HCEC 1CT (cell line): ENCODE measurements around the gene TERT.
"Not testable (repeated sequence)": the region's sequence is repeated elsewhere in the genome, so short reads cannot be mapped to it uniquely, and the experiment has no call there.

ENCODE experiments used
- DNase-seq: peaks from one replicate; pipeline ENCODE4 v3.0.0-alpha.2; 2017

Gene TERT

DNA sequence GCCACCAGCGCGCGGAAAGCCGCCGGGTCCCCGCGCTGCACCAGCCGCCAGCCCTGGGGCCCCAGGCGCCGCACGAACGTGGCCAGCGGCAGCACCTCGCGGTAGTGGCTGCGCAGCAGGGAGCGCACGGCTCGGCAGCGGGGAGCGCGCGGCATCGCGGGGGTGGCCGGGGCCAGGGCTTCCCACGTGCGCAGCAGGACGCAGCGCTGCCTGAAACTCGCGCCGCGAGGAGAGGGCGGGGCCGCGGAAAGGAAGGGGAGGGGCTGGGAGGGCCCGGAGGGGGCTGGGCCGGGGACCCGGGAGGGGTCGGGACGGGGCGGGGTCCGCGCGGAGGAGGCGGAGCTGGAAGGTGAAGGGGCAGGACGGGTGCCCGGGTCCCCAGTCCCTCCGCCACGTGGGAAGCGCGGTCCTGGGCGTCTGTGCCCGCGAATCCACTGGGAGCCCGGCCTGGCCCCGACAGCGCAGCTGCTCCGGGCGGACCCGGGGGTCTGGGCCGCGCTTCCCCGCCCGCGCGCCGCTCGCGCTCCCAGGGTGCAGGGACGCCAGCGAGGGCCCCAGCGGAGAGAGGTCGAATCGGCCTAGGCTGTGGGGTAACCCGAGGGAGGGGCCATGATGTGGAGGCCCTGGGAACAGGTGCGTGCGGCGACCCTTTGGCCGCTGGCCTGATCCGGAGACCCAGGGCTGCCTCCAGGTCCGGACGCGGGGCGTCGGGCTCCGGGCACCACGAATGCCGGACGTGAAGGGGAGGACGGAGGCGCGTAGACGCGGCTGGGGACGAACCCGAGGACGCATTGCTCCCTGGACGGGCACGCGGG lies at the start of gene TERT:
Gene TERT, minus strand, starts transcription at position 234 of the 815 bp plus-strand sequence. Its CDS starts 79 bp downstream, at position 155.
- no peak for DNase-seq

DNA sequence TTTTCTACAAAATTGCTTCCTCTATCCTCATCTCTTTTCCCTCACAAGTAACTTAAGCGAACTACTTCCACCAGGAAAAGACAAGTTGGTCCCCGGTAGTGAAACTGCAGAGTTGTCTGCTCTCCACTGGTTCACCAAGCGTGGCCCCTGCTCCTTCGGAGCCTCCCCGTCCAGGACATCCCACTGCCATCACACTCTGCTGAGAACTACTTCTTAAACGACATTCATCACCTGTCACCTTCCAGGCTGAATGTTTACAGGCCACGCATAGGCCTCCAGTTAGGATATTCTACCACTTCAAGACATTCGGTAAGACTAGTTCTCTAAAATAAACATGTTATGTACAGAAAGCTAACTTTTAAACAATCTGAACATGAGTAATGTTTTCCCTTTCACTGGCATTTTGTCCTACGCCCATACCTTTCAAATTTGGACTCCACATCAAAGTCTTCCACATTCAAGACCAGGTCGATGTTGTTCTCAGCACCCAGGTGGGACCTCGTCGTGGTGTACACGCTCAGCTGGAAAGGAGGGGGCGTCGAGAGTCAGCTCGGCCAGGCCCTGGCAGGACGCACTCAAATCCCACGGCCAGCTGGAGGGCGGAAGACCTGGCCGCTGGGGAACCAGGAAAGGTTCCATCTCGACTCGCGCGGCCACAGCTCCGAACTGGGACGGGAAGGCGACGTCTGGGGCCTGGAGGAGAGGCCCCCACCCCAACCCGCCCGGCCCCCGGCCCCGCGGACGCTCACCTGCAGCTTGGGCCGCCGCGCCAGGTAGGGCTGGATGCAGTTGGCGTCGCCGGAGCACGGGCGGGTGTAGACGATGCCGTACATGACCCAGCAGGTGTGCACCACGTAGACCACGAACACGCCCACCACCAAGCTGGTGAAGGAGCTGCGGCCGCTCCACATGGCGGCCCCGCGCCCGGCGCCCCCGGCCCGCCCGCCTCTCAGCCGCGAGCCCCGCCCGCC lies 49.3 kb upstream of the TERT start:
- DNase-seq: no peak

DNA sequence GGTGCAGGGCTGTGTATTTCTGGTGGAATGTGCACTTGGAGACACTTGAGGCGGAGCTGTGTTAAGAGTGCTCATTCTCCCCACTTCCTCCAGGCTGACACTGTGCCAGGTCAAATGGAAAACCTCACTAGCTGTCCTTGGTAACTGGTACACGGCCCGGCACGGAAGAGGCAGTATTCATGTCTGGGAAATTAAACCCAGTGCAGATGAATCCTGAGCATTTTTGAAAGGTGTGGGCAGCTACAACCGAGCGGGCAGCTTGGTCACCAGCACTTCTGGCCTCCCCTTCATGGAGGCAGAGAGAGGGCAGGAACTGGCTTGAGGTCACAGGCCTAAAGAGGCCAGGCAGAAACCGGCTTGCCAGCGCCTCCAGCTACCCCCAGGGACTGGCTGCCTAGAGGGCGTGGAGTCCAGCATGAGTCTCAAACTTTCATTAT lies 48.5 kb upstream of the TERT start:
- DNase-seq: no peak

- not testable (repeated sequence) for DNase-seq
Measured at GRCh38 chr5:1342711-1343110, 47.8 kb upstream of the TERT start.

- DNase-seq: no peak
Measured at GRCh38 chr5:1342268-1342667, 47.4 kb upstream of the TERT start.

DNA sequence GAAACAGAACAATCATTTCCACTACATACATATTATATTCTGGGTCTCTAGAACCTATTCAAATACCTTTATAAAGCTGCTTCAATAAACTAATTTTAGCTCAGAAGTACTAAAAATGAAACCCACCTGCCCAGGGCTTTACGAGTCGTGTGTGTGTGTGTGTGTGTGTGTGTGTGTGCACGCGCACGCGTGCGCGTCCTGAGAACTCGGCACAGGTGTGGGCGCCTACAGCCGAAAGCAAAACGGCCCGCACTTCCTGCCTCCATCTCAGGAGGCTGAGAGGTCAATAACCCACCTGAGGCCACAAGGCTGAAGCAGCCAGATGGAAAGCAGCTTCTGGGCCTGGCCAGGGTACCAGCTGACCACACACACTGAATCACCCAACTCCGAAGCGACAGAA lies 47.0 kb upstream of the TERT start:
- DNase-seq: no peak

GRCh38 chr5:1339818-1340210 lies 44.9 kb upstream of the TERT start:
- not testable (repeated sequence) for DNase-seq

DNA sequence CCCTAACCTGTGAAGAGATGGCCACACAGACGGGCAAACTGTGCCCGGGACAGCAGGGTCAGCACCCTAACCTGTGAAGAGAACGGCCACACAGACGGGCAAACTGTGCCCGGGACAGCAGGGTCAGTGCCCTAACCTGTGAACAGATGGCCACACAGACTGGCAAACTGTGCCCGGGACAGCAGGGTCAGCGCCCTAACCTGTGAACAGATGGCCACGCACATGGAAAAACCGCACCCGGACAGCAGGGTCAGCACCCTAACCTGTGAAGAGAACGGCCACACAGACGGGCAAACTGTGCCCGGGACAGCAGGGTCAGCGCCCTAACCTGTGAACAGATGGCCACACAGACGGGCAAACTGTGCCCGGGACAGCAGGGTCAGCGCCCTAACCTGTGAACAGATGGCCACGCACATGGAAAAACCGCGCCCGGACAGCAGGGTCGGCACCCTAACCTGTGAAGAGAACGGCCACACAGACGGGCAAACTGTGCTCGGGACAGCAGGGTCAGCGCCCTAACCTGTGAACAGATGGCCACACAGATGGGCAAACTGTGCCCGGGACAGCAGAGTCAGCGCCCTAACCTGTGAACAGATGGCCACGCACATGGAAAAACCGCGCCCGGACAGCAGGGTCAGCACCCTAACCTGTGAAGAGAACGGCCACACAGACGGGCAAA lies 44.4 kb upstream of the TERT start:
- DNase-seq: not testable (repeated sequence)

GRCh38 chr5:1338506-1339070 lies 43.7 kb upstream of the TERT start:
- DNase-seq: no peak

- DNase-seq: no peak
Measured at GRCh38 chr5:1338196-1338490, 43.3 kb upstream of the TERT start.

- DNase-seq: no peak
Measured at GRCh38 chr5:1337489-1338195, 42.8 kb upstream of the TERT start.

GRCh38 chr5:1336749-1337488 lies 42.1 kb upstream of the TERT start:
- DNase-seq: no peak

GRCh38 chr5:1336106-1336561 lies 41.3 kb upstream of the TERT start:
- DNase-seq: no peak

DNA sequence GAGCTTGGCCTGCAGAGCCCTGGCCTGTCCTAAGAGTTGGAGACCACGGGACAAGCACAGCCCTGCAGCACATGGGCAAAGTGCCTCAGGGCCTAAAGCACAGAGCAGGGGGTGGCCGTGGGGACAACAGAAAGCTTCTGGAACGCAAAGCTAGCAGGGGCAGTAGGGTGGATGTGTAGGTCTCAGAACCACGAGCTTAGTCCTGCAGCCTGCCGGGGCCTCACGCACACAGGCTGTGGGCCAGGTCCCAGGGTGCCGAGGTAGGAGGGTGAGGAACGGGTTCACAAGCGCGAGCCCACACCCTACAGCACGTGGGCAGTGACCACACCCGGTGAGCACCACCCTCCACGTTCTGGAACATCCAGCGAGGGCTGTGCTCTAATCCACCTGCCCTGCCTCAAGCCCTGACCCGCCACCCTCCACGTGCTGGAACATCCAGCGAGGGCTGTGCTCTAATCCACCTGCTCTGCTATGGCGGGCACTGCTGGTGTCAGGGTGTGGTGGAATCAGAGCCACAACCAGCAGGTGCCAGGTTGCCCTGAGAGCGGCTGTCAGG lies 40.8 kb upstream of the TERT start:
- no peak for DNase-seq

DNA sequence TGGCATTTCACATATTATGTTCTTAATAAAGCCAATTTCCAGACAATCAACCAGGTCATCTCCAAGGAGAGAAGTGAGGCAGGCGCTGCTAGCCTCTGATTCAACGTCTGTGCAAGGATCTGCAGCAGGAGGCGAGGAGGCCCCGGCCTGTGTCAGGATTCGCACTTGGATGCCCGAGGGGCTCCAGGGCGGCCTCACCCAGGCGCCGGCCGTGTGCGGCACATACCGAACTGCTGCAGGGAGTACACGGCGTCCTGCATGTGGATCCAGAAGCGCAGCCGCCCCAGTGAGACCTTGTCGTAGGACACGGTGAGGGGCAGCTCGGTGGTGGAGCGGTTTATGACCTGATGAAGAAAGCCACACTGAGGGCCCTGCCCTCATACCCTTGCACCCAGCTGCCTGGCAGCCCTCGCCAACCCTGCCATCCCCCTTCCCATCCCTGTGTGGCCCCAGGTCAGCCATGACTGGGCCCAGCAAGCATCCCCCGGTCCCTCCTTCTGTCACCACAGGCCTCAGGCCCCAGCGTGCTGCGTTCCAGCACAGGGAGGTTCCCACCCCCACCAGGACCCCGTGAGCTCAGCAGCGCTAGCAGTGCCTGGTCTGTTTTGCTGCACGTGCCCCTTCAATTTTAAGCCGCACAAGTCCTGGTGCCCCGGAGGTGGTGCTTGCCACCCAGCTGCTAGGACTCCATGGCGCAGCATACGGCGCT lies 40.1 kb upstream of the TERT start:
- DNase-seq: no peak

GRCh38 chr5:1333986-1334385 lies 39.1 kb upstream of the TERT start:
- DNase-seq: no peak

DNA sequence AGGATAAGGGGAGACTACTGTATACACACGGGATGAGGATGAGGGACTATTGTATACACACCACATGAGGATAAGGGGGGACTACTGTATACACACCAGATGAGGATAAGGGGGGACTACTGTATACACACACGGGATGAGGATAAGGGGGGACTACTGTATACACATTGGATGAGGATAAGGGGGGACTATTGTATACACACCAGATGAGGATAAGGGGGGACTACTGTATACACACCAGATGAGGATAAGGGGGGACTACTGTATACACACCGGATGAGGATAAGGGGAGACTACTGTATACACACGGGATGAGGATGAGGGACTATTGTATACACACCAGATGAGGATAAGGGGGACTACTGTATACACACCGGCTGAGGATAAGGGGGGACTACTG lies 38.4 kb upstream of the TERT start:
- not testable (repeated sequence) for DNase-seq

DNA sequence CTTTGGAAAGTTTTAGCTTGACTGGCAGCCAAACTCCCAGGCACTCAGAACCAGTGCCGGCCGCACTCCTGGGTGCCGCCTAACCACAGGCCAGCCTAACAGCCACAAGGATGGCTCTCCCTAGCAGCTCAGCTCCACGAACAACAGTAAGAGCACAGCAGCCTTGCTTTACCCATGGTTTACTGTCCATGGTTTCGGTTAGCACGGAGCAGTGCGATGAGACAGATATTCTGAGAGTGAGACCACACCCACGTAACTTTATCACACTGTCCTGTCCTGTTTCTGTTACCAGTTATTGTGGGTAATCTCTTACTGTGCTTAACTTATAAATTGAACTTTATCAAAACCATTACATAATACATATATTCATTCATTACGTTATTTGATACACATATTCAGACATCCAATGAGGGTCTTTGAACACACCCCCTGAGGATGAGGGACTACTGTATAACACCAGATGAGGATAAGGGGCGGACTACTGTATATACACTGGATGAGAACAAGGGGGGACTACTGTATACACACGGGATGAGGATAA lies 37.7 kb upstream of the TERT start:
- no peak for DNase-seq

- DNase-seq: no peak
Measured at GRCh38 chr5:1331861-1332405, 37.1 kb upstream of the TERT start.
